SH-SY5Y (cell line): ENCODE data around the gene CCDC174.

Experiments used
- GATA2 ChIP-seq: IDR thresholded peaks from 2 replicates; pipeline ENCODE4 v1.6.1; 2011; ENCODE audit warnings: mild to moderate bottlenecking, low read depth, low read length
- GATA3 ChIP-seq: IDR thresholded peaks from 2 replicates; pipeline ENCODE4 v1.6.1; 2011; ENCODE audit warnings: low read depth, mild to moderate bottlenecking, low read length, moderate library complexity

CCDC174 gene

DNA sequence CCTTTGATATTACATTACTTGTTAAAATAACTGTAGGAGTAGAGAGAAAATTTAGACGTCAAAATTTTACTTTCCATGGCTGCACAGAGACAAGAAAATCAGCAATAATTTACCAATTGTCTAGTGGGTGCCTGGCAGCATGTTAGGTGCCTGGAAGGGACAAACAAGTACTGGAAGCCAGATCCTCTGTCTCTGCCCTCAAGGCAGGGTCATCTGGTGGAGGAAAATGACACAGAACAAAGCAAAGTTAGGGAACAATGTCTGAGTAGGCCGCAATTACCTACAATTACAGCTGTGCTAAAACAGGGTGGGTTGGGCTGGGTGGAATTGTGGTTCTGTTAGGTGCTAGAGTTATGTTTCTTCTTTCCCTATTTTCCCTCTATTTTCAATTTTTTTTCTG lies 7.4 kb downstream of the CCDC174 start:
- no peak for TF ChIP-seq GATA3
- TF ChIP-seq GATA2, result no peak

GRCh38 chr3:14660942-14661341 lies 9.4 kb downstream of the CCDC174 start:
- TF ChIP-seq GATA2 (no peak), GATA3 (no peak)

GRCh38 chr3:14663396-14664135 lies 12.0 kb downstream of the CCDC174 start:
- TF ChIP-seq GATA2 (no peak), GATA3 (no peak)

- TF ChIP-seq GATA3 (no peak), GATA2 (no peak)
Measured at GRCh38 chr3:14664170-14664569, 12.6 kb downstream of the CCDC174 start.

GRCh38 chr3:14672588-14672987 lies 21.0 kb downstream of the CCDC174 start:
- TF ChIP-seq GATA3 (no peak), GATA2 (no peak)

- TF ChIP-seq GATA2, result no peak
- TF ChIP-seq GATA3, result no peak
Measured at GRCh38 chr3:14674841-14675240, 23.3 kb downstream of the CCDC174 start, which contains the start of gene C3orf20. Gene C3orf20 (plus strand): TSS chr3:14675141. CDS start chr3:14682714, 7,573 bp downstream.

GRCh38 chr3:14676881-14677280 lies 25.3 kb downstream of the CCDC174 start:
- TF ChIP-seq GATA2, result peak; percentile 91
- TF ChIP-seq GATA3, result peak; percentile 64

DNA sequence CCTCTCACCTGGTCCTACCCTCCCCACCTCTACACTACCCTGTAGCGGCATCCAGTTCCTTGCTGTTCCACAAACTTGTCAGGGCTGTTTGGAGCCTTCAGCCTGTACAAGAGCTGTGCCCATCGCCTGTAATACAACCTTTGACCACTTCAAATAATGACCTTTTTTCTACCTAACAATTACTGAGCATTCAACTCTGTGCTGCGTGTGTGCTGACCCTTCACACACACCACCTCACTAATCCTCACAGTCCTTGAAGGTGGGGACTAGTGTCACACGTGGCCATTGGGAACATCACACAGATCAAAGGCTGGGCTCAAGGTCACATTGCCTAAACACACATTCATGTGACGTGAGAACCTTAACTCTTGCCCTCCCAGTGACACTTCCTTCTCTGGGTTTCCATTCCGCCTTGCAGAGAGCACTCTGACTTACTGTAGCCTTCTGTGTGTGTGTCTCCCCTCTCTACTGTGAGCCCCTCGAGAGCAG lies 26.5 kb downstream of the CCDC174 start:
- TF ChIP-seq GATA3 (no peak), GATA2 (no peak)

DNA sequence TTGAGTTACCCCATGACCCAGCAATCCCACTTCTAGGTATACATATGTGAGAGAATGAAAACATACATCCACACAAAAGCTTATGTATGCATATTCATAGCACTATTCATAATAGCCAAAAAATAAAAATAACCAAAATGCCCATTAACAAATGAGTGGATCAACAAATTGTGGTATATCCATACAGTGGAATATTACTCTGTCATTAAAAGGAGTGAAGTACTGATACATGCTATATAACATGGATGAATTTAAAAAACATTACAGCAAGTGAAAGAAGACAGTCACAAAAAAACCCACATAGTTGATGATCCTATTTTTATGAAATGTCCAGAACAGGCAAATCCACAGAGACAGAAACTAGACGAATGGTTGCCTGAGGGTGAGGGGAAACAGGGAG lies 28.6 kb downstream of the CCDC174 start:
- TF ChIP-seq GATA2 (no peak), GATA3 (no peak)

GRCh38 chr3:14680716-14681115 lies 29.2 kb downstream of the CCDC174 start:
- no peak for TF ChIP-seq GATA3
- no peak for TF ChIP-seq GATA2

DNA sequence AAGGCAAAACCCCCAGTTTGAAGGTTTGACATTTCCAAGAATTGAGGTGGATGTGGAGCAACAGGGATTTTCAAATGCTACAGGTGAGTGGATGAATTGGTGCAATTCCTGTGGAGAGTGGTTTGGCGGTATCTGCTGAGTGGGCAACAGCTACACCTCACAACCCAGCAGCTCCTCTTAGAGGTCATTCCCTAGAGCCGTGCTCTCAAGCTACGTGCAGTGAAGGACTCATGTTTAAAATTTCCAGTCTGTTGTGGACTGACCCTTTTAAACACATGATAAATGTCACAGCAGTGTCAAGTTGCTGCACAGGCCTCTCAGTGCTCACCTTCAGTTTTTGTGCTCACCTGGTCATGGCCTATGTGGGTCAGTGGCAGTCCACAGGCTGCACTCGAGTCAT lies 32.9 kb downstream of the CCDC174 start:
- no peak for TF ChIP-seq GATA3
- no peak for TF ChIP-seq GATA2

GRCh38 chr3:14685179-14685578 lies 33.6 kb downstream of the CCDC174 start:
- TF ChIP-seq GATA2 (no peak), GATA3 (no peak)

GRCh38 chr3:14687360-14687759 lies 35.8 kb downstream of the CCDC174 start:
- no peak for TF ChIP-seq GATA3
- no peak for TF ChIP-seq GATA2

- TF ChIP-seq GATA3 (no peak), GATA2 (no peak)
Measured at GRCh38 chr3:14688525-14688924, 37.0 kb downstream of the CCDC174 start.

- TF ChIP-seq GATA3, result no peak
- TF ChIP-seq GATA2, result no peak
Measured at GRCh38 chr3:14689247-14689980, 37.9 kb downstream of the CCDC174 start.

GRCh38 chr3:14691239-14691638 lies 39.7 kb downstream of the CCDC174 start:
- TF ChIP-seq GATA2 (no peak), GATA3 (no peak)

DNA sequence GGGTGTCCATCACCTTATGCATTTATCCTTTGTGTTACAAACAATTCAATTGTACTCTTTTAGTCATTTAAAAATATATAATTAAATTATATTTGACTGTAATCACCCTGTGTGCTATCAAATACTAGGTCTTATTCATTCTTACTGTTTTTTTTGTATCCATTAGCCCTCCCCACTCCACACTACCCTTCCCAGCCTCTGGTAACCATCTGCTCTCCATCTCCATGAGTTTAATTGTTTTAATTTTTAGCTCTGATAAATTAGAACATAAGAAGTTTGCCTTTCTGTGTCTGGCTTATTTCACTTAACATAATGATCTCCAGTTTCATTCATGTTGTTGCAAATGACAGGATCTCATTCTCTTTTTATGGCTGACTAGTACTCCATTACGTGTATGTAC lies 40.2 kb downstream of the CCDC174 start:
- TF ChIP-seq GATA3 (no peak), GATA2 (no peak)
